ENCODE measurements around the gene PTPRG. TPM values are rescaled to one million over a fixed set of nuclear protein-coding genes. Genes with fewer than 3 reads are reported as not detected.

Gene PTPRG
- total and polyA plus RNA-seq, 2 donors (not counting 3 experiments of a cell fraction or from before 2014, with no cell fraction given): 8.9 to 39.1 TPM

DNA sequence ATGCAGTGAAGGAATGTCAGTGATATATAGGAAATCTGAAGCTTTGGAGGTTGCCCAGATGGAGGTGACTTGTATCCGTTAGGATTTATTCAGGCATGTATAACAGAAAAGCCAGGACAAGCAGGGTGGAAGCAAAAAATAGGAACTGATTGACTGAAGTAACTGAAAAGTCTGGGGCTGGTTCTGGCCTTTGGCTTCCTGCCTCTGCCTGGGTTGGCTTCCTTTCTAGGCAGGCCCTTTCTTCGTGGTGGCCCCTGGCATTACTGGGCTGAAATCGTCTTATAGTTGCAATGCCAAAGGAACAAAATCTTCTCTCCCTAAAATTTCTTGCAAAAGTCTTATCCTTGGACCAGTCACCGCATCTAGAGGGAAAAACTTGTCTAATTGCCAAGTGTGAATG is 386.1 kb downstream of the PTPRG start:
- DNase-seq (ENCODE audit: low read depth, low spot score) (no peak), FAIRE-seq (no peak)
- no peak overlapping the region for H3K4me2 ChIP-seq (ENCODE audit: insufficient read depth, low read length)
- no peak overlapping the region for H3K27ac ChIP-seq (ENCODE audit: insufficient read depth, low read depth, low read length)
- ChIA-PET CTCF (interaction anchor here (3.3 kb wide), 1 partner anchor 10 kb away, joined by 36 read pairs; no protein-coding TSS in a partner anchor), POLR2A (no interaction called here)
- no peak overlapping the region for H3K9ac ChIP-seq (replicated peaks; ENCODE audit: extremely low read depth, insufficient read depth, low read length)
- H2AFZ ChIP-seq (ENCODE audit: low read depth, low read length): no peak overlapping the region
- no peaks in the 10 kb centered on the region for H3K36me3 ChIP-seq (ENCODE audit: control insufficient read depth in 2 of 2, extremely low read depth in 1 of 2, insufficient read depth in 2 of 2, low read length in 2 of 2)
- TF ChIP-seq, protein P1, sequence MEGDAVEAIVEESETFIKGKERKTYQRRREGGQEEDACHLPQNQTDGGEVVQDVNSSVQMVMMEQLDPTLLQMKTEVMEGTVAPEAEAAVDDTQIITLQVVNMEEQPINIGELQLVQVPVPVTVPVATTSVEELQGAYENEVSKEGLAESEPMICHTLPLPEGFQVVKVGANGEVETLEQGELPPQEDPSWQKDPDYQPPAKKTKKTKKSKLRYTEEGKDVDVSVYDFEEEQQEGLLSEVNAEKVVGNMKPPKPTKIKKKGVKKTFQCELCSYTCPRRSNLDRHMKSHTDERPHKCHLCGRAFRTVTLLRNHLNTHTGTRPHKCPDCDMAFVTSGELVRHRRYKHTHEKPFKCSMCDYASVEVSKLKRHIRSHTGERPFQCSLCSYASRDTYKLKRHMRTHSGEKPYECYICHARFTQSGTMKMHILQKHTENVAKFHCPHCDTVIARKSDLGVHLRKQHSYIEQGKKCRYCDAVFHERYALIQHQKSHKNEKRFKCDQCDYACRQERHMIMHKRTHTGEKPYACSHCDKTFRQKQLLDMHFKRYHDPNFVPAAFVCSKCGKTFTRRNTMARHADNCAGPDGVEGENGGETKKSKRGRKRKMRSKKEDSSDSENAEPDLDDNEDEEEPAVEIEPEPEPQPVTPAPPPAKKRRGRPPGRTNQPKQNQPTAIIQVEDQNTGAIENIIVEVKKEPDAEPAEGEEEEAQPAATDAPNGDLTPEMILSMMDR (IDR thresholded peaks at IDR 0.05; ENCODE audit: extremely low read depth in 1 of 2, insufficient read depth in 1 of 2, low read depth in 1 of 2, low read length in 2 of 2): no peak
- TF ChIP-seq JUN (IDR thresholded peaks at IDR 0.05; ENCODE audit: borderline replicate concordance, insufficient read depth, insufficient read length, low read depth) (no peak), GATA2 (IDR thresholded peaks at IDR 0.05; ENCODE audit: insufficient read depth, insufficient read length, low read depth, low read length) (no peak), MAX (IDR thresholded peaks at IDR 0.05; ENCODE audit: insufficient read depth, insufficient read length) (no peak), FOS (IDR thresholded peaks at IDR 0.05; ENCODE audit: borderline replicate concordance, insufficient read depth, low read length) (no peak), MYC (IDR thresholded peaks at IDR 0.05; ENCODE audit: low read depth, low read length) (no peak), POLR2AphosphoS5 (IDR thresholded peaks at IDR 0.05; ENCODE audit: insufficient read depth, low read depth, low read length) (no peak), EZH2 (IDR thresholded peaks at IDR 0.05; ENCODE audit: borderline replicate concordance, low read depth, low read length, severe bottlenecking) (no peak), POLR2A (IDR thresholded peaks at IDR 0.05; ENCODE audit: low read depth, low read length) (no peak)
- no peaks in the 10 kb centered on the region for H3K27me3 ChIP-seq (ENCODE audit: control insufficient read depth in 2 of 2, insufficient read depth in 2 of 2, low read length in 2 of 2)
- no peaks in the 10 kb centered on the region for H3K79me2 ChIP-seq (ENCODE audit: control insufficient read depth, insufficient read depth, low read length)
- H3K9me1 ChIP-seq (replicated peaks; ENCODE audit: control insufficient read depth, extremely low read depth, insufficient read depth, low read length): no peaks in the 10 kb centered on the region
- no peaks in the 10 kb centered on the region for H3K9me3 ChIP-seq (replicated peaks; ENCODE audit: control insufficient read depth, insufficient read depth, low read length)
- intact Hi-C loops (cut with micrococcal nuclease): no loop called here
- dilution Hi-C loops (cut with MboI; ENCODE audit: extremely low pct_ligation_motif_present, low sequenced_read_pairs): no loop called here
- H3K4me1 ChIP-seq (ENCODE audit: control insufficient read depth, extremely low read depth, insufficient read depth, low read length): no peaks in the 10 kb centered on the region
- H4K20me1 ChIP-seq (replicated peaks; ENCODE audit: control insufficient read depth, extremely low read depth, insufficient read depth, low read length): no peaks in the 10 kb centered on the region
- no peak overlapping the region for H3K4me3 ChIP-seq (replicated peaks in 1 of 3; ENCODE audit: insufficient read depth in 1 of 3, low read depth in 1 of 3, low read length in 3 of 3)
- no TSS peak for BruUV-seq (replicated peaks)
